Measurements from ENCODE around the gene NPPA.
A peak's percentile ranks its signal among the peaks of the same experiment; 100 is the strongest.
"Not testable (repeated sequence)": the region's sequence is repeated elsewhere in the genome, so short reads cannot be mapped to it uniquely, and the experiment has no call there.

NPPA gene

DNA sequence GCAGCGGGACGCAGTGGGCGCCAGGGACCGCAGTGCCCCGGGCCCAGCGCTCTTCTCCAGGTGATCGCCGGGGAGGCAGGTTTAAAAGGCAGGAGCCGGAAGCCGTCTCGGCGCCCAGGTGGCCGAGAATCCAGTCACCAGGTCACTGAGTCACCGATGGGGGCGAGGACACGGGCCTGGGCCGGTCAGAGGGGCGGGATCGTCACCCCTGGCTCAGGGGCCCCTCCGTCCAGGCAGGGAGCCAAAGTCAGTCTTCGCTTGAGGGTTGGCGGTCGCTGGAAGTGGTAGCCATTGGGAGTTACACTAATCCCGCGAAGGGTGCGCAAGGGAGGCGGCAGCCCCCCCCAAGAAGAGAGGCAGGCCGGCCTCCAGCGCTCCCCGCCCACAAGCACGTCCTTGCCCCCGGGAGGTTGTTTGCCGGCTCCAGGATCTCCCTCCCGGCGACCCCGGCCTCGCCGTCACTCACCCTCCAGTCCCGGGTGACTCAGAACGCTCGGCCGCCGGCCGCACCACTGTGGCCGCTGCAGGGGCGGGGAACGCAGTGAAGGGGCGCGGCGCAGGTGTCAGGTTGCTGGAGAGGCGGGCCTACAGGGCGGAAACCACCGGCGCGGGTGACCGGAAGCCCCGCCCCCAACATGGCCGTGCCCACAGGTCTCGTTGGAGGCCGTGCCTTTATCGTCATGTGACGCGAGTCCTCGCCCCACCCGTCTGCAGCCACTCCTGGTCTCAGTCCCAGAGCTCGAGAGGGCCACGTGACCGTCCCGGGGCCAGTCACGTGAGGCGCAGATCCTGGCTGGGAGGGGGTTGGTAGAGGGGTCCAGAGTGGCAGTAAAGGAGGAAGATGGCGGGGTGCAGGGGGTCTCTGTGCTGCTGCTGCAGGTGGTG is 41.9 kb downstream of the NPPA start, which contains the start of the genes CLCN6 and MTHFR:
CLCN6 (plus strand) TSS at position 770 of the 885 bp plus-strand sequence; CDS start at position 842, 72 bp downstream.
MTHFR (minus strand) TSS at position 543 of the 885 bp plus-strand sequence. CDS start 2,848 bp downstream, outside the sequence.
- peak; percentile 99 for DNase-seq

DNA sequence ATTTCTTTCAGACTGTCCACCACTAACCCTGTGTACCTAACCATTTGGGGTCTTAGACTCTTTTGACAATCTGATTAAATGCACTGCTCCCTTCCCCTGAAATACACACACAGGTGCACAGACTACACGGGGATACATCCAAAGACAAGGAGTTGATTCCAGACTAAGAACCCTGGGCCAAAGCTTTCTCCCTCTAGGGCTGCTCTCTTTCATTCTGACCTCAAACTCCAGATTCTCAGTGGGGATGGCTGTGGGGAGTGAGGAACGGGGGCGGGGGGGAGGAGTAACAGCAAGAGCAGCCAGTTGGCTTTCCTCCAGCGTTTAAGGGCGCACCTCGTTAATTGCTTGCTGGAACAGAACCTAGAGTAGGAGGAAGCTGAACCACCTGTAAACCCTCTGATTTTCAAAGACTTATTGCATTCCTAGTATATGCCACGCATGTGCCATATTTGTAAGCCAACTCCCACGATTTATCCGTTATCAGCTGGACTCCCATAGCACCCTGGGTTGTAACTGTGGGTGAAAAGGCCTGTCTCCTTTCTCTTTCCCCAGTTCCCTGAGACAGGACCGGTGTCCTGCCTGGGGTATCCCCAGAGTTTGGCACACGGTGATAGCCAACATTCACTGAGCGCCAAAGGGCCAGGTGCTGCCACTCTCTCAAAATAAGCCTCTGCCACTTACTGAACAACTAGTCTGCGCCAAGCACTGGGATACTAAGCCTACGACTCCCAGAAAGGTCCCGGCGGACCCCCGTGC is 42.7 kb downstream of the NPPA start:
- no peak for DNase-seq

DNA sequence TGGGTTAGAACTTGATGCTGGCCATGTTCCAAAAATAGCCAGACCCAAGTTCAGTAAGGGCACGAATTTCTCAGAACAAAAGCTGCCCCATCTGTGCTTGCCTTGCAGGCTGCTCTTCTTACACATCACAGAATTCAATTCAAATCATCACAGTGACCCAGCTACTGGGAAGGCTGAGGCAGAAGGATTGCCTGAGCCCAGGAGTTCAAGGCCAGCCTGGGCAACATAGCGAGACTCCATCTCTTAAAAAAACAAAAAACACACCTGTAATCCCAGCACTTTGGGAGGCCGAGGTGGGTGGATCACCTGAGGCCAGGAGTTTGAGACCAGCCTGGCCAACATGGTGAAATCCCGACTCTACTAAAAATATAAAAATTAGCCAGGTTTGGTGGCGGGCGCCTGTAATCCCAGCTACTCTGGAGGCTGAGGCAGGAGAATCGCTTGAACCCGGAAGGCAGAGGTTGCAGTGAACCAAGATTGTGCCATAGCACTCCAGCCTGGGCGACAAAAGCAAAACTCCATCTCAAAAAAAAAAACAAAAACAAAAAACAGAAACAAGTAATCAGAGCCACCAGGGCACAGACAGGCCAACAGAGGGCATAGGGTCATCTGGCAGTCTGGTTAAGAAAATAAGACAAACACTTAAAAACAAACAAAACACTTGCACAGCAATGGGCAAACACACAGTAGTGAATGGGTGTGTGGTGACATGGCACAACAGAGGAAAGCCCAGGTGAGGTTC is 43.5 kb downstream of the NPPA start:
- DNase-seq = not testable (repeated sequence)

DNA sequence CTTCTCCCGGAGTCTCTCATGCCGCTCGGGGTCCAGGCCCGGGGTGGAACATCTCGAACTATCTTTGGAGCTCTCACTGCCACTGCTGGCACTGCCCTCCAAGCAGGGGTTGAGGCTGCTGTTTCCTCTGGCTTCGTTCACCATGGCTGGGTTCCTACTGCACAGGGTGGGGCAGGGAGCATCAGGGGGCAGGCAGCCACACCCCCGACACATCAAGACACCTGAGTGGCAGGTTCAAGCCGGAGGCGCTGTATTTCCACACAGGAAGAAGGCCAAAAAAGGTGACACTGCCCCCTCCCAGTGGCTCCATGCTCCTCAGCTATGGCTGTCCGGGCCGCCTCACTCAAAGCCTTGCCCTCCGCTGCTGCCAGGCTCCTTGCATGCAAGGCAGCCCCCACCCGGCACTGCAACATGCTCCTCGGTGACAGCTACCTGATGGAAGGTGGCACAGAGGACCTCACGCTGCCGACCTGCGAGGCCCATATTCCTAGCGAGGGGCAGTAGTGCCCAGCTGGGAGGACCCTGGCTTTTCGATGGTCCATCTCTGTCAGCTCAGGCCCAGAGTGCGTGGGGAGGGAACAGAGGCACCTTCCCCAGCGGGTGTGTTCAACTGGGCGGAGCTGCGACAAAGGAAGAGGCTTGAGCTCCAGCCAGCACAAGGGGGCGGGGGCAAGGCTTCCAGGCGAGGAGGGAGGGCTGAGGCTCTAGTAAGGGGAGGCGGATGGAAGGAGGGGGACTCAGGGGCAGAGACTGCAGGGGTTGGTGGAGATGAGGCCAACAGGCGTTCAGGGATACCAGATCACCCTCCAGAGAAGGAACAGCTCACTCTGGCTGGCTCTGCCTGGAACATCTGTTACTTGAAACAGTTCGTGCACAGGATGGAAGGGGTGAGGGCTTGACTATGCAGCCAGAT is 44.4 kb downstream of the NPPA start:
- peak; percentile 92 for DNase-seq

DNA sequence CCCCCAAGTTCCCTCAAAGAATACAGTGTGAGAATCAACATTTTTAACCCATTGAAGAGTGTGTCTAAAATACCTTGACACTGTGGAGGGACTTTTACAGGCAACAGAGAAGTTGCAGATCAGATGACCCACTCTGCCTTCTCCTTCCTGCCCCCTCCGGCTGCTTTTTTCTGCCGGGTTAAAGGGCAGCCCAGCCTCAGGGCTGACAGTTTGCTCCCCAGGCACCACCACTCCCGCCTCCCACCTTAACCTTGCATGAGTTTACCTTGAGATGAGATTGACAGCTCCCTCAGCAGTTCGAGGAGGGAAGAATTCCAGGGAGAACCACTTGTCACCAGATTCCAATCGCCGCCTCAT is 45.0 kb downstream of the NPPA start:
- DNase-seq = no peak

DNA sequence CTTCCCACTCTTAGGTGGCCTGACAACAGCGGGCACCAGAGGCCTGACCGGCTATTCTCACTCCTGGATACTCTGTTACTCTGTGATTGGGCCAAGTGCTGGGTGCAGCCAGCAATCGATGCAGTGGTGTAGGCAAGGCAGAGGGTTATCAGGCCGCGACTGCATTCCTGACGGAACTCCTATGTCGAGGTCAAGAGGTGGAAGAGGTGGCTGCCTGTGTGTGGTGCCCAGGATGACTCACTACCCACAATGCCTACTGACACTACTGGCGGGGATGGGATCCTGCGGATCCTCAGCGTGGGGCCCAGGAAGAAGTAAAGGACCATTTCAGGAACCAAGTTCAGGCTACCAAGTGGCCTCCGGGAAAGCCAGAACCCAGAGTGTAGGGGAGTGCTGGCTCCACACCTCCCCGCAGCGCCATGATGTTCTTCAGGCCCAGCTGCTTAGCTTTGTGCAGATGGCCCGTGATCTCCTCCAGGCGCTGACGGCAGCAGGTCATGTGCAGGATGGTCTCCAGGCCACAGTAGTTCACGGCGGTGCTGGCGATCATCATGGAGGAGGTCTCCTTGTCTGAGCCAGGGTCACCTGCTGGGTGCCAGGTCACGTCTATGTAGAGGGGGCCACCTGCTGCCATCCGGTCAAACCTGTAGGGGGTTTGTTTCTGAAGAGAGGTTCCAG is 46.7 kb downstream of the NPPA start:
- no peak for DNase-seq

DNA sequence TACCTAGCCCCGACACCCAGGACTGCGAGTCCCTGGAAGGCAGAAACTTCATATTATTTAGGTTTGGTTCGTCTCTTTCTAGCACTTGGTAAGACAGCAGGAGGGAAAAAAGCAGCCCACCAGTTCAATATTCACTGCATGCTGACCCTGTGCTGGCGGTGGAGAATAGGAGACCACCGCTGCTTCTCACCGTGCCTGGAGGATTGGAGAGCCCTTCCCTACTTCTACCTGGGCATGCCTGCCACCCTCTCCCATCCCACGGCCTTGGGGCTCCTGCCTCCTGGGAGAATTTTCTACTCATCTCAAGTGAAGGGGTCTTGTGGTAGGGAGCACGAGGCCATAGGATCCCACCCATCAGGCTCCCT is 47.2 kb downstream of the NPPA start:
- no peak for DNase-seq

DNA sequence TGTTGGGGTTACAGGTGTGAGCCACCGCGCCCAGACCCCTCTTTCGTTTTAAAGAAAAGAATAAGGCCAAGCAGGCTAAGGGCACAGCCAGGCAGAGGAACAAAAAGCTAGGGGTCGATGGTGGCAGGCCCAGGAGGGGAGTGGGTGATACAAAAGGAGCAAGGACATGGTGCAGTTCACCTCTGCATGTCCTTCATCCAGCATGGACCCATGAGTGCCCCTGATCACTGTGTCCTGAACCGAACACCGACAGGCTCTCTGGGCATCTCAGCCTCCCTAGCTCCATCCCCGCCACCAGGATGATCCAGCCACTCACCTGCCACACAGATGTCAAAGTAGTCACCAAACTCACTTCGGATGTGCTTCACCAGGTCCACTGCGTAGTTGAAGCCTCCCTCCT is 47.7 kb downstream of the NPPA start:
- DNase-seq = no peak

DNA sequence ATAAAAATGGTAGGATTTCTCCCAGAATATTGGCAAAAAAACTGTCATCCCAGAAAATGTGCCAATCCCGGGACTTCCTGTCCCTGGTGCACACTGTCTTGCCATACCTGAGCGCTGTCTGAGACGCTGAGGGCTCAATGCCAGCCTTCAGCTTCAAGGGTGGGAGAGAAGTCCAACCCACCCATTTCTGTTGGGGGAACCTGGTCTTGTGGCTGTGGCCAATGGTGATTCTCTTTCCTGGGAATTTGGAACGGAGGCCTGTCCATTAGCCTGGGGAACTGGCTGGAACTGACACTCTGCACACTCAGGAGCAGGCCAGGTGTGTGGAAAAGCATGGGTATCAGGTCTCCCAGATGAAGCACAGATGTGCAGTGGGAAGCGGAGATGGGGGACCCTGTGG is 48.5 kb downstream of the NPPA start:
- no peak for DNase-seq

DNA sequence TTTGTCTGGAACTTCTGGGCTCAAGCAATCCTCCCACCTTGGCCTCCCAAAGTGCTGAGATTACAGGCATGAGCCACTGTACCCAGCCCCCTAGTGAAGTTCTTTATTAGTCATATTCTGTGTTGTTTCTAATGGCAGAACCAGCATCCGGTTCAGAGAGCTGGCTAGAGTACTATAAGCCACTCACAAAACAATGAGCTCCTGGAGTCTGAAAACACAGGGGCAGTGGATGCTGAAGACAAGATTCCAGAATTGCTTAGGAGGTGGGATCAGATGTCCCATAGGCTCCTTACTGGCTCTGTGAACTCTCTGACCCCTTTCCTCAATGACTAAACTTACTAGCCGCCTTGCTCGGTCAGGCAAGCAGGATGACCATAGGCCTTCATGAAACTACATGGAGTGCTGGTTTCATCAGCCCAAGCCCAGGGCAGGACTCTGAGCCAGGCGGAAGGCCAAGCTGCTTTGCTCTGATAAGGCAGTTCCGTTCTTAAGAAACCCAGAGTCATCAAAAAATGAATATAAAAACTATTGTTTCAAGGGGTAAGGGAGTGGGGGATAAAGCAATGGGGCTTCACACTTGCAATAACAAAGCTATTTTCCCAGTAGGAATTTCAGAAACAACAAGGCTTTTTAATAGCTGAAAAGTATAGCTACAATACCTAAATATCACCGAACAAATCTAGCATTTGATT is 49.9 kb downstream of the NPPA start:
- DNase-seq = no peak

DNA sequence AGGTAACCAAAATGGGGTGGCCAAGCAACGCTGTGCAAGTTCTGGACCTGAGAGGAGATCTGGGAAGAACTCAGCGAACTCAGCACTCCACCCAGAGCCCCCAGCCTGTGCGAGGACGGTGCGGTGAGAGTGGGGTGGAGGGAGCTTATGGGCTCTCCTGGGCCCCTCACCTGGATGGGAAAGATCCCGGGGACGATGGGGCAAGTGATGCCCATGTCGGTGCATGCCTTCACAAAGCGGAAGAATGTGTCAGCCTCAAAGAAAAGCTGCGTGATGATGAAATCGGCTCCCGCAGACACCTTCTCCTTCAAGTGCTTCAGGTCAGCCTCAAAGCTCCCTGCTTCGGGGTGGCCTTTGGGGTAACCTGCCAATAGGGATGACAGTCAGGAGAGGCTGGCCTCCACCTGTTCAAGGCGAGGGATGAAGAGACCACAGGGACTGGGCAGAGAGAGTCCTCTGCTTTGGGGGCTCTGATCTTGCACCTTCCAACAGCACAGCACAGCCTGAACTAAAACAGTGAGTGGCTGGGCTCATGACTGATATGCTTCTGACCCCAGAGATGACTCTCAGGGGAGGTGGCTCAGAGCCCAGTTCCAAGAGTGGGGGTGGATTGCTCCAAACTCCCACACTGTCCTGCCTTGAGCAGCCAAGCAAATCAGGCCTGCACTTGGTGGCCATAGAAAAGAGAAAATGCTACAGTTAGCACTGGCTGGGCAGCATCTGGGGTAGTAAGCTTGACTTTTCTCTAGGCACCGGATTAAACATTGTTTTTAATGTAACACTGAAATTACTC is 51.4 kb downstream of the NPPA start:
- no peak for DNase-seq
